C4-2B (cell line): Measurements from ENCODE around the gene RAB40A.

Experiments used
- H3K27ac ChIP-seq: fragments of 450-650 bp; 2 replicates; pipeline ENCODE4 v1.5.1; 2017
- ZFX ChIP-seq: fragments of 450-650 bp; IDR thresholded peaks from 2 replicates; pipeline ENCODE4 v1.6.1; 2017
- TF ChIP-seq, protein P1 (sequence below): fragments of 450-650 bp; conservative IDR thresholded peaks from 2 replicates; pipeline ENCODE4 v1.5.1; 2017; ENCODE audit warnings: mild to moderate bottlenecking

The RAB40A gene

DNA sequence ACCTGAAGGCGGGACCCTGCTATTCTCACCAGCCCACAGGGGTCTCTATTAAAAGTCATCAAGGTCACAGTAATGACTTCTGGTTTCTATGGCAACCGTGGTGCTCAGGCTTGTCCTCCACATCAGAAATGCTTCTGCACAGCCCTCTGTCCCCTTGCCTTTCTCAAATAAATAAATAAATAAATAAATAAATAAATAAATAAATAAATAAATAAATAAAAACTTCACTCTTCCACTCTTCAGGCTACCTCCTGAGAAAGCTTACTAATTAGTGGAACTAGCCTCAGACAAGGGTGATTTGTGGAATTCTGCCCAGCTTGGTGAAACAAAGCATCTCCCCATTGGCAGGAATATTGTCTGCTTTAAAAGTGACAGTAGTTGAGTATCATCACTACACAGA, 5.5 kb upstream of the RAB40A start:
- H3K27ac ChIP-seq: no peak overlapping the region
- TF ChIP-seq, protein P1, sequence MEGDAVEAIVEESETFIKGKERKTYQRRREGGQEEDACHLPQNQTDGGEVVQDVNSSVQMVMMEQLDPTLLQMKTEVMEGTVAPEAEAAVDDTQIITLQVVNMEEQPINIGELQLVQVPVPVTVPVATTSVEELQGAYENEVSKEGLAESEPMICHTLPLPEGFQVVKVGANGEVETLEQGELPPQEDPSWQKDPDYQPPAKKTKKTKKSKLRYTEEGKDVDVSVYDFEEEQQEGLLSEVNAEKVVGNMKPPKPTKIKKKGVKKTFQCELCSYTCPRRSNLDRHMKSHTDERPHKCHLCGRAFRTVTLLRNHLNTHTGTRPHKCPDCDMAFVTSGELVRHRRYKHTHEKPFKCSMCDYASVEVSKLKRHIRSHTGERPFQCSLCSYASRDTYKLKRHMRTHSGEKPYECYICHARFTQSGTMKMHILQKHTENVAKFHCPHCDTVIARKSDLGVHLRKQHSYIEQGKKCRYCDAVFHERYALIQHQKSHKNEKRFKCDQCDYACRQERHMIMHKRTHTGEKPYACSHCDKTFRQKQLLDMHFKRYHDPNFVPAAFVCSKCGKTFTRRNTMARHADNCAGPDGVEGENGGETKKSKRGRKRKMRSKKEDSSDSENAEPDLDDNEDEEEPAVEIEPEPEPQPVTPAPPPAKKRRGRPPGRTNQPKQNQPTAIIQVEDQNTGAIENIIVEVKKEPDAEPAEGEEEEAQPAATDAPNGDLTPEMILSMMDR: no peak
- TF ChIP-seq ZFX: no peak

DNA sequence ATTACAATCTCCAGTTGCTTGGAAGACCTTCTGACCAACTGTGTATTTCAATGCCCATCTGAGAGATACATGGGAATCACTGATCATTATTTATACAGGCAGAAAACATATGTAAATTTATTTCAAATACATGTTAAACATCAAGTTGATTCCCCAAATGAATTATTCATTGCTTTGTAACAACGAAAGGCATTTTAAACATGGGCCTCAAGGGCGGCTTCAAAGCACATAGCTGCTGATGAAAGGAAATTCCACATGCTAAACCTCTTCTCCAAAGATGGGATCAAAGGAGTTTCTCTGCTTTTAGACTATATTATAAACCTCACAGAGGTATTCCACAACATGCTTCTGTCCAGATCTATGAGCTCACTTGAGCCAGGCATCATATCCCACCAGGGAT, 4.3 kb upstream of the RAB40A start:
- TF ChIP-seq ZFX: no peak
- TF ChIP-seq, protein P1: no peak
- H3K27ac ChIP-seq: no peak overlapping the region

DNA sequence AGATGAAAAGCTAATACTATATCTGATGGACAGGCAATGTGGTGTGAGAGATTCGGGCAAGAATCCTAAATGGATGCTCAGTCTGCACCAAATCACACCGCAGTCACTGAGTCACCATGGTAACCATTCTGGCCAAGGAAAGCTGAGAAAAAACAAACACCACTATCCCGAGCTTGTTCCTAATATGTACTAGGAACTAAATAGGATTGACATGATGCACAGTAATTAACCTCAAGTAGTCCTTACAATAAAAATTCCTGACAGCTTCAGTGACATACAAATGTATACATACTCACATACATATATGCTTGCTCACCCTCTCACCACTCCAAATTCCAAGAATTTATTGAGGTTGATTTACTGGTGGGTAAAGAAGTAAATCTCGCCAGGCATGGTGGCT, 1.1 kb upstream of the RAB40A start:
- no peak overlapping the region for H3K27ac ChIP-seq
- TF ChIP-seq, protein P1: no peak
- no peak for TF ChIP-seq ZFX

DNA sequence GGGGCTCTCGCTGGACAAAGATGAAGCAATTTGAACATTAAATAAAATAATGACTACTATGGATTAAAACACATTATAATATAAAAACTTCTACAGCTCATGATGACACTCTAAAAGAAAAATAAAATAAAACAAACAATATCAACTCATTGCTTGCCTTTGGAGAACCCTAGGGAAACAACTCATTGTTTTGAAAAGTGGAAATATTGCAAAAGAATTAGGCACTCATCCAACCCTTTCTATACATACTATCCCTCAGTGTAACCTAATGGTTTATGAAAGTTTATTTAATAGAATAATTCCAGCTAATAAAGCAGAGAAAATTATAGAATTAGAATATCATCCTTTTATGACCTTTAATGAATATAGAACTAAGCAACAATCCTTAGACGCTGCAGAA, 718 bp downstream of the RAB40A start:
- TF ChIP-seq, protein P1: no peak
- TF ChIP-seq ZFX: no peak

DNA sequence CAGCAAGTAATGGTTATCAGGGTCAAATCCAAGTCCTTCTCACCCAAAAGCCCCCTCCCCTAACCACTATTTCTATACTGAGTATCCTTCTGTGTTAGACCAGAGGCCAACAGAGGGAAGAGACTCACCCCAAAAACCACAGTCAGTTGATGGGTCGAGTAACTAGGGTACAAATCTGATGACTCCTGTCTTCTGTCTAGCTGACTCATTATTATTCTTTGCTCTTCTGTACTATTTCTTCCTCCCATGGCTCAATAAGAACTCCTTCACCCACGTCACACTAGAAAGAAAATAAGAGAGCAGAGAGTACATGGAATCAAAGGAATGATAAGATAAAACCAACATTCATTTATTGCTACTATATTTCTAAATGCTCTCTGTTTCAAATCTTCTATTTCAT, 2.0 kb downstream of the RAB40A start:
- H3K27ac ChIP-seq: no peak overlapping the region
- TF ChIP-seq ZFX: no peak

More for the DNA sequence above, 718 bp downstream of the RAB40A start:
- H3K27ac ChIP-seq: no peak overlapping the region

DNA sequence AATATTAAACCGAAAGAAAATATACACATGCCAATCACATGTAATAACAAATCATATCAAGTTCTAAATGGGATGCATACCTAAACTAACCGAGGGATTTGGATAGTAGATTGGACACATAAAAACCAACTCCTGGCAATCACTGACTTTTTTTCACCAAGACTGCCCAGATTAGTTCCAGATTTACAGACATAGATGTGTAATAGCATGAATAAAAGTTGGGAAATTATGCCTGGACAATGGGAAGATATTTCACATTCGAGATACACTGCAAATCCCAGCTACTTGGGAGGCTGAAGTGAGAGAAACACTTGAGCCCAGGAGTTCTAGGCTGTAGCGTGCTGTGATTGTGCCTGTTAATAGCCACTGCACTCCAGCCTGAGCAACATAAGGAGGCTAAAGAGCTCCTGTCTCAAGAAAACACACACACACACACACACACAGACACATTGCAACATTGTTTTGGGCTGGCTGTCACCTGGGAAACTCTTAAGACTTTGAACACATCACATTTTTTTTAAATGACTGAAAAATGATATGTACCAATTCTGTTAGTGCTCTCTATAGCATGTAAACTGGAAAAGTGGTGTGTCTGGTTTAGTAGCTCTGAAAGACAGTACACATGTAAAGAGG, 5.7 kb downstream of the RAB40A start:
- TF ChIP-seq ZFX: no peak
- TF ChIP-seq, protein P1: no peak
- H3K27ac ChIP-seq: no peak overlapping the region

DNA sequence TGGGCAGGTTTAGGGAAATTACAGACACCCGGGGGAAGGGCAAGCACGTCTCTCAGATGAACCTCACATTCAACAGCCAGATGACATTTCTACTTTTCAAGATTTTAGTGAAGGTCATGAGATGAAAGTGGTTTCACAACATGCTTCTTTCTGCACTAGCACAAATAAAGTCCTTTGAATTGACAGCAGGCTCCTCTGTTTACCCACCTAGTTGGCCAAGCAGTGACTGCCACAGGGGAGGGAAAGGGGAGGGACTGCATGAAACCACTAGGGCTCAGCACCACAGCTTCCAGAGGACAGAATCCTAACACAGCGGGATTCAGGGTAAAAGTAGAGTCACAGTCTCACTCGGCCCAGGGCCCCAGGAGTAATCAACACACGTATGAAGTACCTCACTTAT, 6.2 kb downstream of the RAB40A start:
- H3K27ac ChIP-seq: no peak overlapping the region
- TF ChIP-seq ZFX: no peak
- TF ChIP-seq, protein P1: no peak

DNA sequence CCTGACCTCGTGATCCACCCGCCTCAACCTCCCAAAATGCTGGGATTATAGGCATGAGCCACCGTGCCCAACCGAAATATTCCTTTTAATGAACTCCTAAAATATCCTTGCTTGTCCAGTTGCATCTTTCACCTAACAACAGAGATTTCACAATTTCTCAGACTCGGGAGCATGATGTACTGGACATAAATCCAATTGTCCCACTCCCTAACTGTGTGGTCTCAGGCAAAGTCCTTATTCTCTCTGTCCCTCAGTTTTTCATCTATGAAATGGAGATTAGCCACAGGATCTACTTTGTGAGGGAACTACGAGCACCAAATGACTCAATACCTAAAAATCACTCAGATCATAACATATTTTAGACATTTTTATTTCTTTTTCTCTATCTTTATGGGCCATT, 9.3 kb downstream of the RAB40A start:
- no peak overlapping the region for H3K27ac ChIP-seq
- no peak for TF ChIP-seq ZFX
- TF ChIP-seq, protein P1: no peak
